ENCODE data around the gene SCARF2.
A peak's percentile ranks its signal among the peaks of the same experiment; 100 is the strongest.

SCARF2 gene

GRCh38 chr22:20438678-20439492 lies 1.3 kb upstream of the SCARF2 start:
- no peak for DNase-seq

GRCh38 chr22:20438427-20438677 lies 727 bp upstream of the SCARF2 start:
- DNase-seq = no peak

GRCh38 chr22:20436768-20437612 lies 635 bp downstream of the SCARF2 start:
- no peak for DNase-seq

GRCh38 chr22:20436307-20436767 lies 1.3 kb downstream of the SCARF2 start:
- no peak for DNase-seq

- DNase-seq = no peak
Measured at GRCh38 chr22:20435436-20436306, 2.0 kb downstream of the SCARF2 start.

- DNase-seq = no peak
Measured at GRCh38 chr22:20434773-20435172, 2.9 kb downstream of the SCARF2 start.

GRCh38 chr22:20434264-20434751 lies 3.3 kb downstream of the SCARF2 start:
- no peak for DNase-seq

- no peak for DNase-seq
Measured at GRCh38 chr22:20433686-20434241, 3.9 kb downstream of the SCARF2 start.

GRCh38 chr22:20433191-20433590 lies 4.4 kb downstream of the SCARF2 start:
- DNase-seq = no peak

- DNase-seq = no peak
Measured at GRCh38 chr22:20432244-20432686, 5.4 kb downstream of the SCARF2 start.

- no peak for DNase-seq
Measured at GRCh38 chr22:20431511-20432192, 6.0 kb downstream of the SCARF2 start.

GRCh38 chr22:20430720-20431510 lies 6.7 kb downstream of the SCARF2 start:
- DNase-seq = peak; percentile 56

GRCh38 chr22:20430101-20430719 lies 7.4 kb downstream of the SCARF2 start:
- no peak for DNase-seq

- DNase-seq = peak; percentile 79
Measured at GRCh38 chr22:20429254-20430100, 8.1 kb downstream of the SCARF2 start.

- no peak for DNase-seq
Measured at GRCh38 chr22:20428496-20429253, 8.9 kb downstream of the SCARF2 start.

GRCh38 chr22:20427945-20428417 lies 9.6 kb downstream of the SCARF2 start:
- DNase-seq = no peak

- no peak for DNase-seq
Measured at GRCh38 chr22:20427104-20427944, 10.3 kb downstream of the SCARF2 start.

- no peak for DNase-seq
Measured at GRCh38 chr22:20426259-20426615, 11.4 kb downstream of the SCARF2 start.

All from CD4-positive, alpha-beta T cell treated with Interferon gamma for 1 hour (primary cell).